ENCODE data around the gene GCH1.

GCH1 gene

DNA sequence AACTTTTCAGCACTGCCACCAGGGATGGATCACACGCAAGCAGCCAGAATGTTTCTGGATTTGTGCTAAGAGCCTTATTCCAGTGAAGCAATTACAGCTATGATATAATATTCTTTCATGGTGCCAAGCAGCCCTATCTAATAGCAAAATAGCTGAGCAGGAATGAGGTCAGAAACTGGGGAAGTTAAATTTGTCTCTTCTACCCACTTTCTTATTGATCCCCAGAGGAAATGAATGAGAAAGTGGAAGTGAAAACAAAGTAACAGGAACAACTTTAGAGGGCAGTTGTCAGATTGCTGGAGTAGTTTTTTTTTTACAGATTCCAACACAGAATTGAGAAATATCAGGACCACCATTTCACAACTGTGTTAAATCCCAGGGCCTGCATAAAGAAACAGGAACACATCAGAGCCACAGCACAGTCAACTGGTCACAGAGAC is 44.8 kb downstream of the GCH1 start:
- no peak for DNase-seq

DNA sequence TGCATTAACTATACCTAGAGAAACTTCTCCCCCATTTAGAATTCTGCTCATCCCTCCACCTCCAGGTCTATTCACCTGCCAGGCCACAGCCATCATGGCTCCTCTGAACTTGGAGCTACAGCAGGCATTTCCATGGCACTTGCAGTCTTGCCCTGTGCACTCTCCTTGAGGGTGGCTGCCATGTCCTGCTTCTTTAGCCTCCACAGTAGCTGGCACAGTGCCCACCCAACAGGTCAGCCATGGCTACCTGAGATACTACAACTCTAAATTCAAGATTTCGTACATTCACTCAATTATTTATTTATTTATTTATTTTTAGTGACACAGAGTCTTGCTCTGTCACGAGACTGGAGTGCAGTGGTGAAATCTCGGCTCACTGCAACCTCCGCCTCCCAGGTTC is 46.5 kb downstream of the GCH1 start:
- no peak for DNase-seq

DNA sequence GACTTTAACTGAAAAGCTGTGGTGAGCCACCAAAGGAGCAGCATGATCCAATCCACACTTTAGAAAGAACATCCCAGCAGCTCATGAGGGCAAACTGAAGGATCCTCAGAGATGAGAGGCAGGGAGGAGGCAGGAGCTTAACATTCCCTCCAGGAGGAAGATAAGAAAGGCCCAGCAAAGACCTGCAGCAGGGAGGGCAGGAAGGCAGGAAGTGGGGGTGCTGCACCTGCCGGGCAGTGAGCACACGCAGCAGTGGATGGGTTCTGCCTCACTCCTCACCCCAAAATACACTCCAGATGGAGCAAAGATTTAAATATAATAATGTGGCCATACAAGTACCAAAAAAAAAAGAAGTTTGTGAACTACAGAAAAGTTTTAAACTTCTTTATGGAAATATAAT is 48.4 kb downstream of the GCH1 start:
- no peak for DNase-seq

DNA sequence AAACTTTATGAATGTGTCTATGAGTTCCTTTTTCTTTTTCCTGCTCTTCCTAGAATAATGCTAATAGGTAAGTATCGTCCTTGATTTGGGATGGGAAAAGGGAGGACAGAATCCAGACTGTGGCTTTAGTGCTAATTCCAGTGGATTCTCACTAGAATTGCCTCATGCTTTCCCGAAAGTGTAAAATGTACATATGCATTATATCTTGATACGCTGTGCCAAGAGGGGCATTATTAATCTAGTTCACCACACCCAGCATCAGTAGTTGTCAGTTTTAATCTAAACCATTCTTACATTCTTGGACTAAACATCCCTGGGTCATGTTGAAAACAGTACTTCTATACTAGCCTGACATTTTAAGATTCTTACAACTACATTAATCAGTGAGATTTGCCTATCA is 49.3 kb downstream of the GCH1 start:
- no peak for DNase-seq

DNA sequence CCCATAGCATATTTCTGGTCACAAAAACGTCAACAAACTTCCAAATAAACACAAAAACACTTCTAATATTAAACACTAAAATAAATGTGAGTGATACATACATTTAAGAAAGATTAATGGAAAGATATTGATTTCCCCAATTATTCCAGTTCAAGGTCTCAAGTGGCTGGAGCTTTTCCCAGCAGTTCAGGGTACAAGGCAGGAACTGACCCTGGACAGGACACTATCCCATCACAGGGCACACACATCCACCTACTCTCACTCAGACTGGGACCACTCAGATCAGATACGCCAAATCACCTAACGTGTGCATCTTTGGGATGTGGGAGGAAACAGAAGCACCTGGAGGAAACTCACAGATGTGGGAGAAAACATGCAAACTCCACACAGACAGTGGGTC is 50.4 kb downstream of the GCH1 start:
- no peak for DNase-seq

DNA sequence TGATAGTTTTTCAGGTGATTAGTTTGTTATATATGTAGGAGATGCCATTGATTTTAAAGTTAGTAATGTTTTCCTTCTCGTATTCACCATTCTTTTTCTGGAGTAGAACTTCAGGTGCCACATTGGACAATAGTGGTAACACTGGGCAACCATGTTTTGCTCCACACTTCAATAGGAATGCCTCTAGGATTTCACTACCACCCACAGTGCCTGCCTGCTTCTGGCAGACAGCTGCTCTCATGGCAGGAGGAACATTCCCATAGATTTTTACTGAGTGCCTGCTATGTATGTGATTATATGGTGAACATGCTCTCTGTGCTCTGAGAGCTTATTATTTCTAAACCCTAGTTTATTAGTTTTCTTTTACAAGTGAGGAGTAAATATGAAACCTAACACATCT is 53.7 kb downstream of the GCH1 start:
- no peak for DNase-seq

DNA sequence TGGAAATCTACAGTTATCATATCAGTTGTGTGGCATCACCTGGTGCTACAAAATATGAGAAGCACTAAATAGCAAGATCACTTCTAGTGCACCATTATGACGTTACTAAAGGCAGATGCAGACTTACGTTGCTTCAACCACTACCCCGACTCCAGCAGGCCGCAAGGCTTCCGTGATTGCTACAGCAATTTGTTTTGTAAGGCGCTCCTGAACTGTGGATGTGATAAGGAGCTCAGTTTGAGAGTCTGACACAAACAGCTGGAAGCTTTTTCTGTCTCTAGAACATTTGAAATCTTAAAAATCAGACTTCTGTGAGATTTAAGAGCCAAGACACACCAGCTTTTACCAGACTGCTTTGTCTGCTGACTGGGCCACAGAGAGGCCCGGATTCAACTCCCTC is 57.0 kb downstream of the GCH1 start:
- no peak for DNase-seq

DNA sequence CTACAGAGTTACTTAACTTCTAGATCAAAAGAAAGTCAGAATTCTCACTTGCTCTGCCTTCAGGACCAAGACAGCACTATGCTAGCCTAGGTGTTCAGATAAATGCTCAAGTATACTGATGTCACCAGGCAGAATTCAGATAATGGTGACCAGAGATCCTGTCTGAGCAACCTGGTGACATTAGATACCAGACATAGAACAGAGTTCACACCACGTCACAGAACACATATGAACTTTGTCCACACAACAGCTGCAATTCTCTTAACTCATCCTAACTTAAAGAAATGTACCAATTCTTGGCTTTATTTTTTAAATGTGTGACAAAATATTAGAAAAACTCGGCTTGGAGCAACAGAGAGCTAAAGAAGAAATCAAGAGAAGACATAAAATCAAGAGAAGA is 58.1 kb downstream of the GCH1 start:
- no peak for DNase-seq

DNA sequence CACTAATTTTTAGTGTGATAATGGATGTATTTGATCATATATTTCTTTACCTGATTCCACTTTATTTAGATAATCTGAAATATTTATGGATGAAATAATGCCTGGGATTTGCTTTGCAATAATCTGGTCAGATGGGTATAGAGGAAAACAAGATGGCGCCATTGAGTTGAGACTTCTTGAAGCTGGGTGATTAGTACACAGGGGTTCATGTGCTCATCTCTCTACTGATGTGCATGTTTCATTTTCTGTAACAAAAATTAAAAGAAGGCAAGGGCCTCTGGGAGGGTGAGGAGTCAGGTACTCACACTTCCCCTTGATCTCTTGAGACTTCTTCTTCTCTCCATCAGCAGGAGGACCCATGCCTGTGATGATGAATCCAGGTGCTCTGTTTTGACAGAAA is 61.8 kb downstream of the GCH1 start:
- no peak for DNase-seq

DNA sequence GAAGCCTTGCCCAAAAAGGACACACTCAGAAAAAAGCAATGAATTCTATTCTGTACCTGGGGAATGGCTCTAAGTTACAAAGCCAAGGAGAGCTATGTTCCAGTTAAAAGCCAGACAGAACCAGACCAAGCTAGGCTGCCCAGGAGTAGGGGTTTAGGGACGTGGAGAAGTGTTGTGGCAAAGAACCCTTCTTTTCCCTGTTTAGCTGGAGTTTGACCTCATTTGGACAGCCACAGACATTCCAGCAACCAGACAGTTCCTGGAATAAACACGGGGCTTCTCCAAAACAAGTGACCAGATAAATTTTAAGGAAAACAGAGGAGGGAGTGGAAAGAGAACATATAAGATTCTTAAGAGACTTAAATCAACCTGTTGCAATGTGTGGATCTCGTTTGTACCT is 62.3 kb downstream of the GCH1 start:
- DNase-seq: no peak

DNA sequence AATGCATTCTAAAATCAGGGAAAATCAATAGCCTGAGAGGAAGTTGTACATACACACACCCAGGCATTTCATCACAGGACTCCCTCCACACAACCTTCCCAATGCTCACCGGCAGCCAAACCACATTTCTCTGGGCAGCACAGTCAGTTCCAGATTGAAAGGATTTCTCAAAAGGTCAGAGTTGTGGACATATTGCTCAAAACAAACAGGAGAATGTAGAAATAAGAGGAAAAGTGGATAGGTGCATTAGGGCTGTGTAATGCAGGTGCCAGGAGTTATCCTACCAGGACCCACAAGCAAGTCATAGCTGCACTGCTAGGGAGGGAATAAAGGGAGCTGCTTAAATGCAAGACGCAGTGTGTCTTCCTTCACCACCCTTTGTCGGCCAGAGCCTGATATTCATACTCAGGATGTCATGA is 62.9 kb downstream of the GCH1 start:
- no peak for DNase-seq

DNA sequence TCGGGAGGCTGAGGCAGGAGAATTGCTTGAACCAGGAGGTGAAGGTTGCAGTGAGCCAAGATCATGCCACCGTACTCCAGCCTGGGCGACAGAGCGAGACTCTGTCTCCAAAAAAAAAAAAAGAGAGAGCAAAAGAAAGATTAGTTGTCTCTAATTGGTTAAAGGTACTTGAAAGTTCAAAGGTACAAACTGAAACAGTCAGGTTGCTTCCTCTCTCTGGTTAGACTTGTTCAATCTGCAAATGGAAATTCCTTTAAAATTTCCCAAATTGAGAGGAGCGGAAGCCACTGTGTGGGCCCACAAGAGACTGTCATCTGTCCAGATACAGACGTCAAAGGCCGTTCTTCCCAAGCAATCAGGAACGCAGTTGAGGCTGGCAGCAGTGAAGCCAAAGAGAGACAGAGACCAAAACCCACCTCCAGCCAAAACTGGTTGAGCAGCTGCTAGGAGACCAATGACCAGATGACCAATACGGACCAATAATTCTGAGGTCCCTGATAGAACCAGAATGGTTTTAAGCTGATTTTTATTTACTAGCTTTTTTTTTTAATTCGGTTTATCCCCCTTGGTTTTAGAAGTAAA is 63.6 kb downstream of the GCH1 start:
- DNase-seq: no peak

DNA sequence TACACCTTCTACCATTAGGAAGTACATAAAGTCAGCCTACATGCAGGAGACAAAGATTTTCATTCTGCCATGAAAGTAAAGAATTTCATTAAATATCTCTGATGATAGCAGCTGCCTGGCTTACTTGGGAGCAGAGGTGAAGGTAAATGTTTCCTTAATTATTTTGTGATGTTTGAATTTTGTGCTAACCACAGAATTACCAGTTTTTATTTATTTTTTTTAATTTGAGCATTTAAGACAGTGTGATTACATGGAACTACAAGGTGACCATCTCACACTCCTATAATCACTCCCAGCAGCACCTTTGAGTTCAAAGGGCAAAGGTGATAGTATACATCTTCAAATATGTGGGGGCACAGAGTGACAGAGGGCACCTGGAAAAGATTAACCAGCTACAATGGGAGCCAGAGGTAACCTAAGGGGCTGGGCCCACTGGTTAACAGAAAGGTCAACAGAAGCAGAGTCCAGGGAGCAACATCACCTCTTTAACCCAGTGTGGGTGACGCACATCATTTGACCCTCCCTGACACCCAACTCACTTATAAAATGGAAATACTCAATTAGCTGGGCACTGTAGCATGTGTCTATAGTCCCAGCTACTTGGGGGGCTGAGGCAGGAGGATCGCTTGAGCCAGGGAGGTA is 65.0 kb downstream of the GCH1 start:
- no peak for DNase-seq

DNA sequence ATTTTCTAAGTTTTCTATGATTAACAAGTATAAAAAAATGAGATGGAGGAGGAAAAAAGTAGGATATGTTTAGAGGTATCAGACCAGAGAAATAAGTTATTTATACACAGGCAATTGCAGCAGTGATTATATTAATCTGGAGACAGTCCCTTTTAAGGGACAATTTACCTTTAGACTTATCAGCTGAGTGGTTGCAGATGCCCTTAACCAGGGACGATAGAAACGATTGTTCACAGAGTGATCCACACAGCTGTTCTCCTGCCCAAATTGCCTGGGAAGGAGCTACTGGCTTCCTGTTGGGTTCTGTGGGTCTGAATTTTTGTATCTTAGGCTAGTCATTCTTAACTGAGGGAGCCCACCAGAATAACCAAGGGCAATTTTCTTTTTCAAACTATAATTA is 66.4 kb downstream of the GCH1 start:
- no peak for DNase-seq

DNA sequence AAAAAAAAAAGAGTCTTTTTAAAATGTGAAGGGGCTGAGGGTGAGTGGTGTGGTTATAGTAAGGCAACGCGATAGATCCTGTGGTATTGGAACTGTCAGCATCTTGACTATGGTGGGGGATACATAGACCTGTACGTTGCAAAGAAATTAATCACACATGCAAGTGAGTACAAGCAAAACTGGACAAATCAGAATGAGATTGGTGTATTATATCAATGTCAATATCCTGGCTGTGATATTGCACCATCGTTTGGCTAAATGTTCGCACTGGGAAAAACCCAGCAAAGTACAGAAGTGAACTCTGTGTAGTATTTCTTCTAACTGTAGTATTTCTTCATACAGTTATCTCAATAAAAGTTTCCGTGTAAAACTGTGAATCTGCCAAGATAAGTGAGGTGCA is 67.9 kb downstream of the GCH1 start:
- no peak for DNase-seq

DNA sequence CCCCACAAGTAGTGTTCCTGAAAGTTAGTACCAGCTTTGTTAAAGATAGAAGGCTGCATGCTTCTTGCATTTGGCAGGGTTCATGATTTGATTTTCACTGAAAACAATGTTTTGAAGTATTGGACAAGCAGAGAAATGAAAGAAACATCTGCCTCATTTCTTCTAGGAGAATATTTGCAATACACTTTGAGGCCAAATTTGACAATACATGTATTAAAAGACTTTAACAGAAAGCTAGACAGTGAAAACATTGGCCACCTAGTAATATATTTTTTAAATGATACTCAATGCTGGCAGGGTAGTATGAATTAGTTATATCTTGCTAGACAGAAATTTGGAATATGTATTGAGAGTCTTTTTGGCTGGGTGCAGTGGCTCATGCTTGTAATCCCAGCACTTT is 68.5 kb downstream of the GCH1 start:
- DNase-seq: no peak

DNA sequence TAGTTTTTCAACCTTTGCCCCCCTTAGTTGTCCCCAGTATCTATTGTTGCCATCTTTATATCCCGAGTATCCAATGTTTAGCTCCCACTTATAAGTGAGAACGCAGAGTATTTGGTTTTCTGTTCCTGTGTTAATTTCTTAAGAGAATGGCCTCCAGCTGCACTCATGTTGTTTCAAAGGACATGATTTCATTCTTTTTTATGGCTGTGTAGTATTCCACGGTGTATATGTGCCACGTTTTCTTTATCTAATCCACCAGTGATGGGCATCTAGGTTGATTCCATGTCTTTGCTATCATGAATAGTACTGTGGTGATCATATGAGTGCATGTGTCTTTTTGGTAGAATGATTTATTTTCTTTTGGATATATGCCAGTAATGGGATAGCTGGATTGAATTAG is 72.0 kb downstream of the GCH1 start:
- no peak for DNase-seq

DNA sequence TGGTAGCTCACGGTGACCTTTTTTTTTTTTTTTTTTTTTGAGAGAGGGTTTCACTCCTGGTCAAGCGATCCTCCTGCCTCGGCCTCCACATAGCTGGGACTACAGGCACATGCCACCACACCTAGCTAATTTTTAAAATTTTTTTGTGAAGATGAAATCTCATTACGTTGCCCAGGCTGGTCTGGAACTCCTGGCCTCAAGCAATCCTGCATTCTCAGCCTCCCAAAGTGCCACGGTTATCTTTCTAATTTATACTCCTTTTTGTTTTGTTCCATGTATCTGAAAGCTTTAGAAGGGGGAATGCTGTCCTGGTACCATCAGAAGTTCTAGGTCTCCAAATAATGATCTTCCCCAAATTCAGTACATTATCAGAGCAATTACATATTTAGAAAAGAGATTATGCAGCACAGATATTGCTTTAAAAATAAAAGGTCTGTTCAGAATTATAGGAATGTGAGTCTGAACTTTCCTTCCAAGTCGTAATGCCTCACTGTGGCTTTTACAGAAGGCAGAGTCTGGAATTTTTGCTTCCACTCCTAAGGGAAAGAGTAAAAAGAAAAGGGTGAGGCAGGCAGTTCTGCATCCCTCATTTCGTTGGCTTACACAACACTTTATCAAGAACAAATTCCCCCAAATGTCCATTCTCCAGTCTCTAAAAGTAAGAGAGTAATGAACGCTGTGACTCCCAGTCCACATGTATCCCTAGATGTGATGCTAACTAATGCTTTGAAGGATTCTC is 73.0 kb downstream of the GCH1 start:
- no peak for DNase-seq

DNA sequence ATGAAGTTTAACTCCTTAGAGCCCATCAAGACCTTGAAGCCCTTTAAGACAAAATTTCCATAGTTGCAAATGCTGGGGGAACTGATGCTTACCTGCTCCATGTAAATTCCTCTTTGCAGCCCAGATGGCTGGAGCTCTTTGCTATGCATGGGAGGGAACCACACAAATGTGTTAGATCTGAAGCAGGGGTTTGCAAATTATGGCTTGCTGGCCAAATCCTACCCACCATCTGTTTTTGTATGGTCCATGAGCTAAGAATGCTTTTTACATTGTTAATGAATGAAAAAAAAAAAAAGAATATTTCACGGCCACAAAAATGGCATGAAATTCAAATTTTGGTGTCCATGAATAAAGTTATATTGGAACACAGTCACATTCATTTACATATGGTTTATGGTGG is 74.6 kb downstream of the GCH1 start:
- DNase-seq: no peak

DNA sequence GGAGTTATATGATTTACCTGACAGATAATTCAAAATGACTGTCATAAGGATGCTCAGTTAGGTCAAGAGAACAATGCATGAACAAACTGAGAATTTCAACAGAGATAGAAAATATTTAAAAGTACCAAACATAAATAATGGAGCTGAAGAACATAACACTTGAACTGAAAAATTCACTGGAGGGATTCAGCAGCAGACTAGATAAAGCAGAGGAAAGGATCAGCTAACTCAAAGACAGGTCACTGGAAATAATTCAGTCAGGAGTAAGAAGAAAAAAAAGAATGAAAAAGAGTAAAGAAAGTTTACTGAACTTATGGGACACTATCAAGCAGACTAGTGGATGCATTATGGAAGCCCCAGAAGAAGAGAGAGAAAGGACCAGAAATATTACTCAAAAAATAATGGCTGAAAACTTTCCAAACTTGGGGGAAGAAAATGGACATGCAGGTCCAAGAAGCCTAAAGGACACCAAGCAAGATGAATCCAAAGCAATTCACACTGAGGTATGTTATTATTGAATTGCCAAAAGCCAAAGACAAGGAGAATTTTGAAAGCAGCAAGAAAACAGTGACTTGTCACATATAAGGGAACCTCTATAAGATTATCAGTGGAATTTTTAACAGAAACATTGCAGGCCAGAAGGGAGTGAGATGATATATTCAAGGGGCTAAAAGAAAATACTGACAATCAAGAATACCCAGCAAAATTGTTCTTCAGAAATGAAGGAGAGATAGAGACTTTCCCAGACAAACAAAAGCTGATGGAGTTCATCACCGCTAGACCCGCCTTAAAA is 78.7 kb downstream of the GCH1 start:
- no peak for DNase-seq

DNA sequence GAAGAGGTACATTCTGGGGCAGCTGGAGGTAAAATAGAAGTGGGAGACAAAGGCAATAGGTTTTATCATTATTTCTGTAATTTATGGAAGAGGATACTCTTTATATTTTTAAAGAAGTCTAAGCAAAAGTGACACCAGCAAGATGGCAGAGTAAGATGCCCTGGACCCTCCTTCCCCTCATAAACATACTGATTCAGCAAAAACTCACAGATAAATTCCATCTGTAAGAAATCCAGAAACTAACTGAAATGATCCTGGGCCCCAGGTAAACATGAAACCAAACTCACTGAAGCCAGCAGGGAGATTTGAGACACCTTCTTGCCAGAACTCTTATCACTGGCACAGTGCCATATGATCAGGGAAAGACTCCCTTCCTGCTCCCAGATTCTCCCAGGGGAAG is 79.9 kb downstream of the GCH1 start:
- no peak for DNase-seq

DNA sequence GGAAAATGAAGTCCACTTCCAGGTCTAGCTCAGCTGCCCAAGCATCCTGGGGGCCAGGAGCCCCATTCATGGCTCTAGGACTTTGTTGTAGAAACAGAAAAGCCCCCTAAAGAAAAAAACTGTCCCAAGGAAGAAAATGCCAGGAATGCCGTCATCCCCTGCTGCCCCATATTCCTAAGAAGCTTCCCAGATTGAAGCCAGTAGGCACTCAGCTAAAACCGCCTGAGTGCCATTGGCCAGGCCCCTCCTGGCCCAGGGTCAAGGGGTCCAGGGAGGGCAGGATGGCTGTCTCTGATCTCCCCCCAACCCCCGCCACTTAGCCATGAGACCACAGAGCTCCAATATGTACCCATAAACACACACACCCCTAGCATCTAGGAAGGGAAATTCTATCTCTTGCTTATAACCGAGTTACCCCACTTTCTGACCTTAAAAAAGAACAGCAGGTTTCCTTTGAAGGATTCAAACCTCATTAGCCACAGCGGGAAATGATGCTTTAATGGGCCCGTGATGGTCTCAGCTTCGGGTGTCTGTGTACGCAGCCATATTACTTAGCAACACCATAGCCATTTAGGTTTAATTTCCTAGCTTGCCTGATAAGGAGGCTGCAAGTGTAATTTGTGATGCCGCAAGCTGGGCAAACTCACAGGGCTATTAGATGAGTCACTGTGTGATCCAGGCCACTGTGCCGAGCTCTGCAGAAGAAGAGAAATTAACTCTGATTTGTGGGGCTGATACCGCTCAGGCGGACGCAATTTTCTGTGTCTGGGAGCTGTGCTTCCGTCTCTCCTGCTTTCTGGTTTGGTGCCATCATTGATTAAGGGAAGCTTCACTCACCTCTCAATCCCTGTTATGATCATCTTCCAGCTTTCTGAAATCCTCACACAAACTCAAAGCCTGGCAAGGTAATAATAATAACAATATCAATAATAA is 84.2 kb downstream of the GCH1 start:
- DNase-seq: peak; percentile 63

DNA sequence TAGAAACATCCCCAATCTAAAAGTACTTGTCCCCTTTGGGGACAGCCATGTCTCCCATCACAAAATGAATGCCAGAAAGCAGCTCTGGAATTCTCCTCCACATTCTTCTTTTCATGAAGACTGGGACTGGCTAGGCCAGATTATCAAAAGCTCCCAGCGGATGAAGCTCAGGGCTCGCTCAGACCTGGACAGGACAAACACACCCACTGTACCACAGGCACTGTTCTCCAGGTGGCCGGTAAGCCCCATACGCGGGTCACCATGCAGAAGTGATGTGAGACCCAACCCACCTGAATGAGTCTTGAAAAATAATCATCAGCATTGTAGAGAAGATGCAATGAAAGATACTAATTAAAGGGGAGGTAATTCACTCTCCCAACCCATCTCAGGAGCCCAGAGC is 85.1 kb downstream of the GCH1 start:
- no peak for DNase-seq

Measured in NCI-H1105 treated with DMSO at 0.1 percent for 48 hours (cell line).